Stimulated activated CD4-positive, alpha-beta T cell treated with anti-CD3 and anti-CD28 coated beads, Interleukin-12 subunit alpha, Interleukin-12 subunit beta, amount 100 ng/mL, for 48 hours (primary cell): ENCODE data around the gene NTM.

ENCODE experiments used
- DNase-seq, 3 donors: peaks; one replicate each; pipeline ENCODE4 v3.0.0-alpha.2; 2020; ENCODE audit warnings: low read depth in 2 of 3, low spot score in 1 of 3

NTM gene

GRCh38 chr11:132123449-132123848 is 753.0 kb downstream of the NTM start:
- no peak for DNase-seq

- no peak for DNase-seq
Measured at GRCh38 chr11:132123854-132124835, 753.7 kb downstream of the NTM start.

- DNase-seq = peak in 1 of 3 donors; percentile 2
Measured at GRCh38 chr11:132125988-132126871, 755.8 kb downstream of the NTM start.

GRCh38 chr11:132126973-132127899 is 756.8 kb downstream of the NTM start:
- DNase-seq = no peak

GRCh38 chr11:132127900-132128288 is 757.5 kb downstream of the NTM start:
- no peak for DNase-seq

GRCh38 chr11:132131047-132131446 is 760.6 kb downstream of the NTM start:
- no peak for DNase-seq

- DNase-seq = no peak
Measured at GRCh38 chr11:132131961-132132360, 761.5 kb downstream of the NTM start.

GRCh38 chr11:132134322-132134721 is 763.9 kb downstream of the NTM start:
- DNase-seq = no peak

- no peak for DNase-seq
Measured at GRCh38 chr11:132137289-132137980, 767.0 kb downstream of the NTM start.

GRCh38 chr11:132137981-132138313 is 767.5 kb downstream of the NTM start:
- no peak for DNase-seq

- no peak for DNase-seq
Measured at GRCh38 chr11:132139181-132139580, 768.8 kb downstream of the NTM start.

- DNase-seq = no peak
Measured at GRCh38 chr11:132140056-132140455, 769.6 kb downstream of the NTM start.

- DNase-seq = no peak
Measured at GRCh38 chr11:132142121-132142520, 771.7 kb downstream of the NTM start.

GRCh38 chr11:132142554-132142953 is 772.1 kb downstream of the NTM start:
- no peak for DNase-seq

GRCh38 chr11:132147464-132147863 is 777.0 kb downstream of the NTM start:
- DNase-seq = no peak

- no peak for DNase-seq
Measured at GRCh38 chr11:132154781-132155180, 784.4 kb downstream of the NTM start.

- peak in 1 of 3 donors; percentile 0 for DNase-seq
Measured at GRCh38 chr11:132158091-132158490, 787.7 kb downstream of the NTM start.

GRCh38 chr11:132158696-132159095 is 788.3 kb downstream of the NTM start:
- no peak for DNase-seq

- no peak for DNase-seq
Measured at GRCh38 chr11:132161403-132162078, 791.1 kb downstream of the NTM start.
